ENCODE data around the gene KCTD17. TPM values are rescaled to one million over a fixed set of nuclear protein-coding genes. Genes with fewer than 3 reads are reported as not detected.

Gene KCTD17
- total RNA-seq, 1 donor from 2014 or later, result 31.3 TPM

DNA sequence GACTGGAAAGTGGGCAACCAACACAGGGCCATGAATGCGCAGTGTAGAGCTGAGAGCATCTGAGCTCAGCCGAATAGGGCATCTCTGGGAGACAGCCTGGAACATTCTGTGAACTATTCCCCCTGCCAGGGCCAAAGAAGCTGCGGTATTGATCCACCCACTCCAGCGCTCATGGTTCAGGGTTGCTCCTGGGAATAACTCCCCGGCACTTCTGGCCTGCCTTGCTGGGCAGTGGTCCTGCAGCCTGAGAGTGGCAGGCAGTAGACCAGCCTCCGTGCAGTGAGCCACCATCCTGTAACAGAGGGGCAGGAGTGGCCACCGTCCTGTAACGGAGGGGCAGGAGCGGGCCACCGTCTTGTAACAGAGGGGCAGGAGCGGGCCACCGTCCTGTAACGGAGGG lies 45.8 kb downstream of the KCTD17 start:
- Histone ChIP-seq H2AFZ (ENCODE audit: low read depth, low read length) (no peak overlapping the region), H3K9me3 (ENCODE audit: insufficient read depth, low read depth, low read length) (no peaks in the 10 kb centered on the region), H3K4me2 (ENCODE audit: low read length) (no peak overlapping the region), H3K36me3 (ENCODE audit: insufficient read depth, low read length) (no peaks in the 10 kb centered on the region), H3K9ac (ENCODE audit: low read length) (no peak overlapping the region), H3K27ac (ENCODE audit: low read depth, low read length) (no peak overlapping the region), H4K20me1 (ENCODE audit: insufficient read depth, low read length) (no peaks in the 10 kb centered on the region), H3K4me1 (ENCODE audit: insufficient read depth, low read length) (no peaks in the 10 kb centered on the region), H3K4me3 (ENCODE audit: insufficient read depth, low read depth, low read length) (no peak overlapping the region), H3K79me2 (ENCODE audit: insufficient read depth, low read length) (no peaks in the 10 kb centered on the region), H3K27me3 (ENCODE audit: insufficient read depth, low read length) (peaks cover 34% of the 10 kb centered on the region)
- DNase-seq (ENCODE audit: low read depth) (no peak), FAIRE-seq (no peak)
- Mint-ChIP-seq H3K4me3 (ENCODE audit: unreplicated experiment) (no peak overlapping the region), H3K4me1 (ENCODE audit: low read depth, unreplicated experiment) (peaks cover 2% of the 10 kb centered on the region), H3K36me3 (ENCODE audit: low read depth, unreplicated experiment) (no peaks in the 10 kb centered on the region), H3K27me3 (ENCODE audit: low read depth, unreplicated experiment) (peaks cover 68% of the 10 kb centered on the region), H3K27ac (ENCODE audit: unreplicated experiment) (no peak overlapping the region), H3K9me3 (ENCODE audit: unreplicated experiment) (peaks cover 3% of the 10 kb centered on the region)
- TF ChIP-seq EZH2 (IDR thresholded peaks at IDR 0.05; ENCODE audit: insufficient read depth, low read length), result peak; percentile 31
- TF ChIP-seq, protein P1, sequence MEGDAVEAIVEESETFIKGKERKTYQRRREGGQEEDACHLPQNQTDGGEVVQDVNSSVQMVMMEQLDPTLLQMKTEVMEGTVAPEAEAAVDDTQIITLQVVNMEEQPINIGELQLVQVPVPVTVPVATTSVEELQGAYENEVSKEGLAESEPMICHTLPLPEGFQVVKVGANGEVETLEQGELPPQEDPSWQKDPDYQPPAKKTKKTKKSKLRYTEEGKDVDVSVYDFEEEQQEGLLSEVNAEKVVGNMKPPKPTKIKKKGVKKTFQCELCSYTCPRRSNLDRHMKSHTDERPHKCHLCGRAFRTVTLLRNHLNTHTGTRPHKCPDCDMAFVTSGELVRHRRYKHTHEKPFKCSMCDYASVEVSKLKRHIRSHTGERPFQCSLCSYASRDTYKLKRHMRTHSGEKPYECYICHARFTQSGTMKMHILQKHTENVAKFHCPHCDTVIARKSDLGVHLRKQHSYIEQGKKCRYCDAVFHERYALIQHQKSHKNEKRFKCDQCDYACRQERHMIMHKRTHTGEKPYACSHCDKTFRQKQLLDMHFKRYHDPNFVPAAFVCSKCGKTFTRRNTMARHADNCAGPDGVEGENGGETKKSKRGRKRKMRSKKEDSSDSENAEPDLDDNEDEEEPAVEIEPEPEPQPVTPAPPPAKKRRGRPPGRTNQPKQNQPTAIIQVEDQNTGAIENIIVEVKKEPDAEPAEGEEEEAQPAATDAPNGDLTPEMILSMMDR (IDR thresholded peaks at IDR 0.05; ENCODE audit: insufficient read depth, low read depth, low read length), result no peak

DNA sequence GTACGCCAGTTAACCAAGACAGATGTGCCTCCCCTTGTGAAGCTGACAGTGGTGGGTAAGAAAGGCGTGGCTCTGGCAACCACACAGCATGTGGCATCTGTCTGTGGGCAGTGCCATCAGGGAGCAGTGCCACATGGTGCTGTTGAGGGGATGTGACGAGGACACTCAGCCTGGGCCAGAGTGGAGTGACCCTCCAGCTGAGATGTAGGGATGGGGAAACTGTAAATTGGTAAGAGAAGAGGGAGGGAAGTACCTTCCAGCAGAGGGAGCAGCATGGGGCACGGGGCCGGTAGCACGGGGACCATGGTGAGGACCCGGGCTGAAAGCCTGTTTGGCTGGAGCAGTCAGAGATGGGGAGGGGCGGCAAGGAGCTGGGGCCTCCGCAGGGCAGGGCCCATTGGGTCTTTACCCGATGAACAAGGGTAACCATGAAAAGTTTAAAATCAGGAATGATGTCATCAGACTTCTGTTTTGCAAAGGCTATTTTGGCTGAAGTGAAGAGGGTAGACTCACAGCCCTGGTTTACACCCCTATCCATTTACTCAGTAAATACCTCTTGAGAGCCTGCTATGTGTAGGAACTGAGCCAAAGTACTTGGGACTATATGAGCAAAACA lies 47.5 kb downstream of the KCTD17 start:
- H3K4me3 ChIP-seq (ENCODE audit: insufficient read depth, low read depth, low read length), result no peak overlapping the region
- H3K27me3 ChIP-seq (ENCODE audit: insufficient read depth, low read length), result peaks cover 34% of the 10 kb centered on the region
- Mint-ChIP-seq H3K9me3 (ENCODE audit: unreplicated experiment) (peaks cover 3% of the 10 kb centered on the region), H3K36me3 (ENCODE audit: low read depth, unreplicated experiment) (no peaks in the 10 kb centered on the region), H3K4me3 (ENCODE audit: unreplicated experiment) (no peak overlapping the region), H3K27me3 (ENCODE audit: low read depth, unreplicated experiment) (peaks cover 77% of the 10 kb centered on the region), H3K27ac (ENCODE audit: unreplicated experiment) (no peak overlapping the region), H3K4me1 (ENCODE audit: low read depth, unreplicated experiment) (peaks cover 2% of the 10 kb centered on the region)
- no peak overlapping the region for H2AFZ ChIP-seq (ENCODE audit: low read depth, low read length)
- TF ChIP-seq EZH2 (IDR thresholded peaks at IDR 0.05; ENCODE audit: insufficient read depth, low read length), result no peak
- TF ChIP-seq, protein P1 (IDR thresholded peaks at IDR 0.05; ENCODE audit: insufficient read depth, low read depth, low read length), result no peak
- H4K20me1 ChIP-seq (ENCODE audit: insufficient read depth, low read length), result no peaks in the 10 kb centered on the region
- no peak overlapping the region for H3K9ac ChIP-seq (ENCODE audit: low read length)
- H3K79me2 ChIP-seq (ENCODE audit: insufficient read depth, low read length), result no peaks in the 10 kb centered on the region
- no peak overlapping the region for H3K27ac ChIP-seq (ENCODE audit: low read depth, low read length)
- no peaks in the 10 kb centered on the region for H3K36me3 ChIP-seq (ENCODE audit: insufficient read depth, low read length)
- FAIRE-seq (no peak), DNase-seq (ENCODE audit: low read depth) (no peak)
- H3K4me1 ChIP-seq (ENCODE audit: insufficient read depth, low read length), result no peaks in the 10 kb centered on the region
- no peak overlapping the region for H3K4me2 ChIP-seq (ENCODE audit: low read length)
- H3K9me3 ChIP-seq (ENCODE audit: insufficient read depth, low read depth, low read length), result no peaks in the 10 kb centered on the region

DNA sequence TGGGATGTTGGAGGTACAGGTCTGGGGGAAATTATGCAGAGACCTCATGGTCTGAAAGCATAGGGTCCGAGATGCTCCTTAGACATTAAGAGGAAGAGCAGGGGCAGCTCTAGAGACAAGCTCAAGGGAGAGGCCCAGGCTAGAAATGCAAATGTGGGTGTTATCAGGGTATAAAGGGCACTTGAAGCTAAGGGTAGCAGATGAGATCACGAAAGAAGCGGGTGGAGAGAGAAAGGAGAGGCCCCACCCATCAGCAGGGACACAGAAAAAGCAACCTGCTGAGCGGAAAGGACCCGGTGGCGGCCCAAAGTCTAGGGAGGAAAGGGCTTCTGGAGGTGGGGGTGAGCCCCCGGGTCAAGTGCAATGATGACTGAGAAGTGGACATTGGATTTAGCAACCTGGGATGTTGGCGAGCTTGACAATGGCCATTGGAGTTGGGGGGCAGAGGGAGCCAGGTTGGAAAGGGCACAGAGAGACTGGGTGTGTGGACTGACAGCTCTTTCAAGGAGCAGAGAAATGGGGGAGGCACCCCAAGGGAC lies 49.1 kb downstream of the KCTD17 start:
- no peaks in the 10 kb centered on the region for H4K20me1 ChIP-seq (ENCODE audit: insufficient read depth, low read length)
- H3K9ac ChIP-seq (ENCODE audit: low read length), result no peak overlapping the region
- H3K27ac ChIP-seq (ENCODE audit: low read depth, low read length), result no peak overlapping the region
- no peak for TF ChIP-seq EZH2 (IDR thresholded peaks at IDR 0.05; ENCODE audit: insufficient read depth, low read length)
- TF ChIP-seq, protein P1 (IDR thresholded peaks at IDR 0.05; ENCODE audit: insufficient read depth, low read depth, low read length), result no peak
- H3K4me2 ChIP-seq (ENCODE audit: low read length), result no peak overlapping the region
- DNase-seq (ENCODE audit: low read depth) (no peak), FAIRE-seq (no peak)
- no peak overlapping the region for H3K27ac Mint-ChIP-seq (ENCODE audit: unreplicated experiment)
- H3K79me2 ChIP-seq (ENCODE audit: insufficient read depth, low read length), result no peaks in the 10 kb centered on the region
- H3K4me3 Mint-ChIP-seq (ENCODE audit: unreplicated experiment), result no peak overlapping the region
- H3K9me3 Mint-ChIP-seq (ENCODE audit: unreplicated experiment), result peaks cover 3% of the 10 kb centered on the region
- H3K9me3 ChIP-seq (ENCODE audit: insufficient read depth, low read depth, low read length), result no peaks in the 10 kb centered on the region
- H2AFZ ChIP-seq (ENCODE audit: low read depth, low read length), result no peak overlapping the region
- H3K36me3 ChIP-seq (ENCODE audit: insufficient read depth, low read length), result no peaks in the 10 kb centered on the region
- H3K36me3 Mint-ChIP-seq (ENCODE audit: low read depth, unreplicated experiment), result no peaks in the 10 kb centered on the region
- peaks cover 75% of the 10 kb centered on the region for H3K27me3 Mint-ChIP-seq (ENCODE audit: low read depth, unreplicated experiment)
- peaks cover 2% of the 10 kb centered on the region for H3K4me1 Mint-ChIP-seq (ENCODE audit: low read depth, unreplicated experiment)
- H3K27me3 ChIP-seq (ENCODE audit: insufficient read depth, low read length), result peaks cover 34% of the 10 kb centered on the region
- H3K4me1 ChIP-seq (ENCODE audit: insufficient read depth, low read length), result no peaks in the 10 kb centered on the region
- H3K4me3 ChIP-seq (ENCODE audit: insufficient read depth, low read depth, low read length), result no peak overlapping the region

Measured in astrocyte (in vitro differentiated cells and primary cell).